GM12892 (cell line): ENCODE results near the gene CAVIN1.

Experiments used
- POLR2A ChIP-seq: IDR thresholded peaks from 2 replicates; pipeline ENCODE4 v1.6.1; 2011; ENCODE audit warnings: low read depth, low read length, control low read depth
- POLR2AphosphoS5 ChIP-seq: IDR thresholded peaks from 2 replicates; pipeline ENCODE4 v1.6.1; 2011; ENCODE audit warnings: low read depth, low read length, control low read depth

GRCh38 chr17:42414704-42415409 lies 8.2 kb downstream of the CAVIN1 start:
- TF ChIP-seq POLR2AphosphoS5, result no peak
- TF ChIP-seq POLR2A, result no peak
